ENCODE results near the gene INPP4A.

The INPP4A gene

DNA sequence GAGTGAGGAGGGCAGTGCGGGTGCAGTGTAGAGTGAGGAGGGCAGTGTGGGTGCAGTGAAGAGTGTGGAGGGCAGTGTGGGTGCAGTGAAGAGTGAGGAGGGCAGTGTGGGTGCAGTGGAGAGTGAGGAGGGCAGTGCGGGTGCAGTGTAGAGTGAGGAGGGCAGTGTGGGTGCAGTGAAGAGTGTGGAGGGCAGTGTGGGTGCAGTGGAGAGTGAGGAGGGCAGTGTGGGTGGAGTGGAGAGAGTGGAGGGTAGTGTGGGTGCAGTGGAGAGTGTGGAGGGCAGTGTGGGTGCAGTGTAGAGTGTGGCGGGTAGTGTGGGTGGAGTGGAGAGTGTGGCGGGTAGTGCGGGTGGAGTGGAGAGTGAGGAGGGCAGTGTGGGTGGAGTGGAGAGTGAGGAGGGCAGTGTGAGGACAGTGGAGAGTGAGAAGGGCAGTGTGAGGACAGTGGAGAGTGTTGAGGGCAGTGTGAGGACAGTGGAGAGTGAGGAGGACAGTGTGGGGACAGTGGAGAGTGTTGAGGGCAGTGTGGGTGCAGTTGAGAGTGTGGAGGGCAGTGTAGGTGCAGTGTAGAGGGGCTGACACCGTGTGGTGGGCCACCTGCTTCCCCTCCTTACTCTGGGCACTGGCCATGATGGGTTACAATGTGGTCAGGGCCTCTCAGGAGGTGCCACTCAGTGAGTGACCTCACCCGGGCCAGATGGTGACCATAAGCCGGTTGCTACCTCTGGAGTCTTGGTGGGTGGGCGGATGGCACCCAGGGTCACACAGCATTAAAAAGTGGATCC is 28.5 kb downstream of the INPP4A start:
- H3K27me3 ChIP-seq (ENCODE audit: insufficient read depth, poor library complexity, severe bottlenecking), result no peaks in the 10 kb centered on the region
- no peak overlapping the region for H3K4me3 ChIP-seq (replicated peaks; ENCODE audit: insufficient read depth, low read length)
- TF ChIP-seq GABPA (IDR thresholded peaks at IDR 0.05; ENCODE audit: low read depth), result no peak
- DNase-seq (ENCODE audit: low read depth in 1 of 2, low spot score in 1 of 2), result no peak
- no peak overlapping the region for H3K27ac ChIP-seq (replicated peaks)

GRCh38 chr2:98473995-98474780 is 29.5 kb downstream of the INPP4A start:
- Histone ChIP-seq H3K27ac (replicated peaks) (no peak overlapping the region), H3K4me3 (replicated peaks; ENCODE audit: insufficient read depth, low read length) (no peak overlapping the region), H3K27me3 (ENCODE audit: insufficient read depth, poor library complexity, severe bottlenecking) (no peaks in the 10 kb centered on the region)
- DNase-seq (ENCODE audit: low read depth in 1 of 2, low spot score in 1 of 2), result no peak
- TF ChIP-seq REST (IDR thresholded peaks at IDR 0.05; ENCODE audit: insufficient replicate concordance, low read depth), result no peak
- TF ChIP-seq GABPA (IDR thresholded peaks at IDR 0.05; ENCODE audit: low read depth), result no peak
- TF ChIP-seq CTCF (IDR thresholded peaks at IDR 0.05; ENCODE audit: insufficient read depth, low read length), result no peak
- no peak for TF ChIP-seq POLR2AphosphoS5 (IDR thresholded peaks at IDR 0.05; ENCODE audit: low read depth)
- TF ChIP-seq SPI1 (IDR thresholded peaks at IDR 0.05; ENCODE audit: borderline replicate concordance, low read depth), result no peak

DNA sequence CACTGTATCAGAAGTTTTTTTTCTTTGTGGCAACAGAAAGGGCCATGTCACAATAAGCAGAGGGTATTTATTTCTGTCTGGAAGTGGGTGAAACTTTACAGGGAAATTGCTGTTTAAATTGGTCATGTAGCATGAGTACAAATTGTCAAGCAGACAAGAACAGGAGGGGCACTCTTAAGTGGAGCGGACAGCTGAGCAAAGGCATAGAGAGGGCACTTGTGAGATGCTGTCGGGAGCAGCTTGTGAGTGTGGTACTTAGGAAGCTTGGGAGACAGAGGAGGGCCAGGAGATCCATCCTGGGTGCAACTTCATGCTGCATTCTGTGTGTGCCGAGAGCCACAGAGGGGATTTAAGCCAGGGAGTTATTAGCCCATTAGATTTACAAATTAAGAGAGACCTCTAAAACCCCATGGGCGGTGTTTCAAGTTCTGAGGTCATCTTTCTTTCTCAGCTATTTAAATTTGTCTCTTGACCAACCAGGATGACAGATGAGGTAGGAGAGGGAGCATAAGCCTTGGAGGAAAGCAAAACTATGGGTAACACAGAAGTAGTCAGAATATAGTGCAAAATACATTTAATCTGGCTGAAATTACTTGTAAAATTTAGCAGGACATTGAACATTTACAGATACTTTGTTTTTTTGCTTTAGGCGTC is 30.4 kb downstream of the INPP4A start:
- Histone ChIP-seq H3K27ac (replicated peaks) (no peak overlapping the region), H3K27me3 (ENCODE audit: insufficient read depth, poor library complexity, severe bottlenecking) (no peaks in the 10 kb centered on the region), H3K4me3 (replicated peaks; ENCODE audit: insufficient read depth, low read length) (no peak overlapping the region)
- no peak for TF ChIP-seq CTCF (IDR thresholded peaks at IDR 0.05; ENCODE audit: insufficient read depth, low read length)
- no peak for TF ChIP-seq SPI1 (IDR thresholded peaks at IDR 0.05; ENCODE audit: borderline replicate concordance, low read depth)
- TF ChIP-seq REST (IDR thresholded peaks at IDR 0.05; ENCODE audit: insufficient replicate concordance, low read depth), result no peak
- no peak for TF ChIP-seq GABPA (IDR thresholded peaks at IDR 0.05; ENCODE audit: low read depth)
- no peak for TF ChIP-seq POLR2AphosphoS5 (IDR thresholded peaks at IDR 0.05; ENCODE audit: low read depth)
- DNase-seq (ENCODE audit: low read depth in 1 of 2, low spot score in 1 of 2), result no peak

Measured in HL-60 (cell line).